ENCODE results near the gene SMTNL2.

Gene SMTNL2

DNA sequence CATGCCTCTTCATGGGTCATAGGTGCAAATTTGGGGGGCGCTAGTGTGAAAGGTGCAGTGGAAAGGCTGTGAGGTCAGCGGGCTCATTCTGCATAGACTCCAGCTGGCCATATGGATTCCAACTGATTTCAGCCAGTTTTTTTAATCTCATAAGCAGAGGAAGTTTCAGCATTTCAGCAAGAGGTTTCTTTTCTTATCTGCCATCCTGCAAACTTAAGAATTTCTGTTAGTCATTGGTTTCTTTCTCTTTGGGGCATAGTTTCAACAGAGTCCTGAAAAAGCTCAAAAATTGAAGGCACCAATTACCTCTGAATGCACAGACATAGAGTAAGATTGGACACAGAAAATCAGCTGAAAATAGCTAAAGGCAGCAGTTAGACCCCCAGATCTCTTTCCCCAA, 73.3 kb downstream of the SMTNL2 start:
- Histone ChIP-seq H3K36me3 (replicated peaks) (no peaks in the 10 kb centered on the region), H3K27ac (peak overlapping the region; percentile 69), H3K27me3 (replicated peaks) (no peaks in the 10 kb centered on the region), H3K4me3 (ENCODE audit: low read depth, low read length) (no peak overlapping the region)
- in situ Hi-C loops (cut with HindIII; ENCODE audit: low pct_ligation_motif_present, low sequenced_read_pairs): no loop called here
- peak; percentile 34 for DNase-seq
- TF ChIP-seq CTCF (IDR thresholded peaks at IDR 0.05; ENCODE audit: low read depth, low read length, missing control alignments): no peak
